Gastroesophageal sphincter (tissue), 3 donors: ENCODE measurements around the gene SLFN12L.

Source experiments
- CTCF ChIP-seq, 4 experiments: fragments of 200-600 bp in 2 of 4; fragments of 450-650 bp in 2 of 4; sonication (generic) in 1 of 4; IDR thresholded peaks; one replicate each; pipeline ENCODE4 v1.5.1; 2017 to 2019; ENCODE audit warnings: antibody characterized with exemption in 4 of 4, mild to moderate bottlenecking in 2 of 4, moderate library complexity in 2 of 4
- POLR2AphosphoS5 ChIP-seq: sonication (generic); formaldehyde crosslinking; IDR thresholded peaks from one replicate; pipeline ENCODE4 v1.6.1; 2017; ENCODE audit warnings: antibody characterized with exemption

GRCh38 chr17:35529866-35530265 lies 7.6 kb downstream of the SLFN12L start:
- TF ChIP-seq POLR2AphosphoS5 (no peak), CTCF (IDR thresholded peaks at IDR 0.05) (no peak)
